GM23338 (cell line): ENCODE data around the gene TUB. TPM values are rescaled to one million over a fixed set of nuclear protein-coding genes. Genes with fewer than 3 reads are reported as not detected.

Experiments used
- ATAC-seq: fragments of 200-7000 bp; cut with Tn5 transposase; 3 replicates; pipeline ENCODE4 v1.9.1; 2020
- DNase-seq: peaks from one replicate; pipeline ENCODE4 v3.0.0-alpha.2; 2015; ENCODE audit warnings: low spot score
- H2AFZ ChIP-seq: fragments of 200-600 bp; sonication (generic); 2 replicates; pipeline ENCODE4 v1.8.0; 2016; ENCODE audit warnings: antibody characterized with exemption, mild to moderate bottlenecking, moderate library complexity
- H3F3A ChIP-seq: fragments of 200-600 bp; sonication (generic); replicated peaks from 2 replicates; pipeline ENCODE4 v1.8.0; 2017; ENCODE audit warnings: antibody characterized with exemption, mixed run types, low read depth
- H3K27ac ChIP-seq: fragments of 200-600 bp; sonication (generic); 2 replicates; pipeline ENCODE4 v1.6.1; 2016; ENCODE audit warnings: low read depth
- H3K27me3 ChIP-seq: fragments of 200-600 bp; sonication (generic); 2 replicates; pipeline ENCODE4 v1.8.0; 2016; ENCODE audit warnings: mild to moderate bottlenecking, mixed run types, moderate library complexity; ENCODE audit not compliant: insufficient read depth
- H3K36me3 ChIP-seq: fragments of 200-600 bp; sonication (generic); 2 replicates; pipeline ENCODE4 v1.8.0; 2016; ENCODE audit warnings: mild to moderate bottlenecking; ENCODE audit not compliant: insufficient read depth
- H3K4me1 ChIP-seq: fragments of 200-600 bp; sonication (generic); 2 replicates; pipeline ENCODE4 v1.8.0; 2016; ENCODE audit warnings: mild to moderate bottlenecking, moderate library complexity; ENCODE audit not compliant: insufficient read depth
- H3K4me2 ChIP-seq: fragments of 200-600 bp; sonication (generic); 2 replicates; pipeline ENCODE4 v1.7.1; 2017; ENCODE audit warnings: mixed run types
- H3K4me3 ChIP-seq: fragments of 200-600 bp; sonication (generic); 2 replicates; pipeline ENCODE4 v1.6.1; 2016; ENCODE audit warnings: mixed run types
- H3K79me2 ChIP-seq: fragments of 200-600 bp; sonication (generic); replicated peaks from 2 replicates; pipeline ENCODE4 v1.8.0; 2017; ENCODE audit warnings: mild to moderate bottlenecking; ENCODE audit not compliant: insufficient read depth
- H3K9me2 ChIP-seq: fragments of 200-600 bp; sonication (generic); 2 replicates; pipeline ENCODE4 v1.8.0; 2017; ENCODE audit not compliant: insufficient read depth
- H4K20me1 ChIP-seq: fragments of 200-600 bp; sonication (generic); replicated peaks from 2 replicates; pipeline ENCODE4 v1.8.0; 2017; ENCODE audit warnings: mild to moderate bottlenecking; ENCODE audit not compliant: insufficient read depth
- H3K27ac Mint-ChIP-seq: 2 replicates; pipeline ENCODE4 v1.8.0; 2020; ENCODE audit warnings: inconsistent platforms, mild to moderate bottlenecking, moderate library complexity, mixed read lengths
- H3K27me3 Mint-ChIP-seq: 3 replicates; pipeline ENCODE4 v1.8.0; 2022; ENCODE audit warnings: low read depth, mild to moderate bottlenecking, moderate library complexity, mixed read lengths, inconsistent platforms; ENCODE audit not compliant: insufficient read depth, poor library complexity
- H3K36me3 Mint-ChIP-seq: 3 replicates; pipeline ENCODE4 v1.8.0; 2021; ENCODE audit warnings: low read depth, mild to moderate bottlenecking, inconsistent platforms, moderate library complexity, mixed read lengths
- H3K4me1 Mint-ChIP-seq: 3 replicates; pipeline ENCODE4 v1.8.0; 2020; ENCODE audit warnings: mild to moderate bottlenecking, inconsistent platforms, mixed read lengths
- H3K4me3 Mint-ChIP-seq: 3 replicates; pipeline ENCODE4 v1.8.0; 2021; ENCODE audit warnings: moderate library complexity, mild to moderate bottlenecking, inconsistent platforms, mixed read lengths
- H3K9me3 Mint-ChIP-seq: 3 replicates; pipeline ENCODE4 v1.8.0; 2020; ENCODE audit warnings: moderate library complexity, mild to moderate bottlenecking, inconsistent platforms, mixed read lengths
- CREB1 ChIP-seq: fragments of 250-450 bp; sonication (Bioruptor Pico); IDR thresholded peaks from 2 replicates; pipeline ENCODE4 v1.5.0; 2020; ENCODE audit warnings: low read depth, mild to moderate bottlenecking, moderate library complexity
- ETS1 ChIP-seq: IDR thresholded peaks from 2 replicates; pipeline ENCODE4 v1.6.1; 2016; ENCODE audit warnings: antibody characterized with exemption
- EZH2 ChIP-seq: fragments of 200-600 bp; sonication (generic); IDR thresholded peaks from one replicate; pipeline ENCODE4 v1.8.0; 2017; ENCODE audit warnings: antibody characterized with exemption, mild to moderate bottlenecking, low read depth; ENCODE audit not compliant: unreplicated experiment
- EZH2phosphoT487 ChIP-seq: fragments of 200-600 bp; sonication (generic); IDR thresholded peaks from one replicate; pipeline ENCODE4 v1.8.1; 2018; ENCODE audit warnings: antibody characterized with exemption; ENCODE audit not compliant: unreplicated experiment
- JUNB ChIP-seq: IDR thresholded peaks from one replicate; pipeline ENCODE4 v1.6.1; 2016; ENCODE audit warnings: antibody characterized with exemption; ENCODE audit not compliant: unreplicated experiment
- NANOG ChIP-seq: IDR thresholded peaks from 2 replicates; pipeline ENCODE4 v1.6.1; 2016; ENCODE audit warnings: antibody characterized with exemption, borderline replicate concordance
- POLR2AphosphoS5 ChIP-seq: IDR thresholded peaks from 2 replicates; pipeline ENCODE4 v1.6.1; 2016; ENCODE audit warnings: antibody characterized with exemption, low read depth
- STAT1 ChIP-seq: IDR thresholded peaks from one replicate; pipeline ENCODE4 v1.6.1; 2016; ENCODE audit warnings: antibody characterized with exemption; ENCODE audit not compliant: unreplicated experiment
- ZNF114 ChIP-seq: fragments of 250-450 bp; sonication (Bioruptor Pico); IDR thresholded peaks from 2 replicates; pipeline ENCODE4 v1.5.0; 2020; ENCODE audit warnings: mild to moderate bottlenecking, moderate library complexity
- ZNF331 ChIP-seq: fragments of 250-450 bp; sonication (Bioruptor Pico); IDR thresholded peaks from 2 replicates; pipeline ENCODE4 v1.5.0; 2020; ENCODE audit warnings: low read depth, mild to moderate bottlenecking, moderate library complexity
- ZNF462 ChIP-seq: fragments of 250-450 bp; sonication (Bioruptor Pico); IDR thresholded peaks from 2 replicates; pipeline ENCODE4 v1.5.0; 2020; ENCODE audit warnings: mild to moderate bottlenecking, moderate library complexity
- polyA plus RNA-seq: library from polyadenylated mRNA; unstranded; fragments of >200 nt; fragmentation: Nextera tagmentation; extraction: Ambion mirVana; gene quantifications from 2 replicates; pipeline ENCODE4 v1.2.1, GENCODE V29; 2016
- total RNA-seq: library from RNA; depleted of rRNA; stranded (reverse); fragments of >200 nt; shearing (Covaris generic); gene quantifications from 2 replicates; pipeline ENCODE4 v1.2.3, GENCODE V29; 2014
- TF ChIP-seq, protein P1 (sequence below), 2 experiments: fragments of 200-600 bp in 1 of 2; sonication (generic) in 1 of 2; conservative IDR thresholded peaks; 2 replicates each; pipeline versions ENCODE4 v1.5.1 to v1.6.1; 2016 to 2017; ENCODE audit warnings: antibody characterized with exemption in 2 of 2, low read depth in 2 of 2, mild to moderate bottlenecking in 2 of 2, moderate library complexity in 1 of 2
- TF ChIP-seq, protein P2 (sequence below): IDR thresholded peaks from one replicate; pipeline ENCODE4 v1.6.1; 2018; ENCODE audit warnings: antibody characterized with exemption; ENCODE audit not compliant: unreplicated experiment

Gene TUB
- total and polyA plus RNA-seq, 2 experiments from 2014 or later, result 5.5 to 30.4 TPM

DNA sequence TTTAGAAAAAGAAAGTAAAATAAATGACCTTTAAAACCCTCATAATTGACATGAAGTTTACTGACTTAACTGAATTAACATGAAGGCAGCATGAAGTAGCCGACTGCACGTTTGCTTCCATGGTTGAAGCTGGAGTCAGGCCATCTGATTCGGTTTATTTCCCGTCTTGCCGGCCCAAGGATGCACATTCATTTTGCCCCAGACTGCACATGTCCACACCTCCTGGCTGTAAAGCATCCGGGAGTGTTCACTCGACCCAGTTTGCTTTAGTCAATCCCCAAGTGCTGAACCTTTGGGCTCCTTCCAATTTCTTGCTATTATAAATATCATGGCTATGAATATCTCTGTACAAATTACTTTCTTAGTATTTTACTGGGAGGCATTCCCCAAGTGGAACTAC, 17.7 kb upstream of the TUB start:
- no peak overlapping the region for H3K4me3 ChIP-seq
- no peak for ATAC-seq
- H4K20me1 ChIP-seq, result no peaks in the 10 kb centered on the region
- H3F3A ChIP-seq, result no peaks in the 10 kb centered on the region
- Mint-ChIP-seq H3K4me3 (no peak overlapping the region), H3K27me3 (peaks cover 2% of the 10 kb centered on the region), H3K27ac (no peak overlapping the region), H3K4me1 (peaks cover 17% of the 10 kb centered on the region), H3K9me3 (no peaks in the 10 kb centered on the region; the same call in 2 of the 3 replicates), H3K36me3 (no peaks in the 10 kb centered on the region)
- TF ChIP-seq JUNB (no peak), ZNF331 (CRISPR knock-in tag) (no peak), EZH2phosphoT487 (no peak), ZNF114 (CRISPR knock-in tag) (no peak), POLR2AphosphoS5 (no peak), EZH2 (no peak), CREB1 (no peak), ETS1 (no peak), NANOG (no peak), STAT1 (no peak), ZNF462 (CRISPR knock-in tag) (no peak)
- TF ChIP-seq, protein P1, sequence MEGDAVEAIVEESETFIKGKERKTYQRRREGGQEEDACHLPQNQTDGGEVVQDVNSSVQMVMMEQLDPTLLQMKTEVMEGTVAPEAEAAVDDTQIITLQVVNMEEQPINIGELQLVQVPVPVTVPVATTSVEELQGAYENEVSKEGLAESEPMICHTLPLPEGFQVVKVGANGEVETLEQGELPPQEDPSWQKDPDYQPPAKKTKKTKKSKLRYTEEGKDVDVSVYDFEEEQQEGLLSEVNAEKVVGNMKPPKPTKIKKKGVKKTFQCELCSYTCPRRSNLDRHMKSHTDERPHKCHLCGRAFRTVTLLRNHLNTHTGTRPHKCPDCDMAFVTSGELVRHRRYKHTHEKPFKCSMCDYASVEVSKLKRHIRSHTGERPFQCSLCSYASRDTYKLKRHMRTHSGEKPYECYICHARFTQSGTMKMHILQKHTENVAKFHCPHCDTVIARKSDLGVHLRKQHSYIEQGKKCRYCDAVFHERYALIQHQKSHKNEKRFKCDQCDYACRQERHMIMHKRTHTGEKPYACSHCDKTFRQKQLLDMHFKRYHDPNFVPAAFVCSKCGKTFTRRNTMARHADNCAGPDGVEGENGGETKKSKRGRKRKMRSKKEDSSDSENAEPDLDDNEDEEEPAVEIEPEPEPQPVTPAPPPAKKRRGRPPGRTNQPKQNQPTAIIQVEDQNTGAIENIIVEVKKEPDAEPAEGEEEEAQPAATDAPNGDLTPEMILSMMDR (conservative IDR thresholded peaks at IDR 0.05; ENCODE audit: low read depth in 2 of 2), result no peak
- TF ChIP-seq, protein P2, sequence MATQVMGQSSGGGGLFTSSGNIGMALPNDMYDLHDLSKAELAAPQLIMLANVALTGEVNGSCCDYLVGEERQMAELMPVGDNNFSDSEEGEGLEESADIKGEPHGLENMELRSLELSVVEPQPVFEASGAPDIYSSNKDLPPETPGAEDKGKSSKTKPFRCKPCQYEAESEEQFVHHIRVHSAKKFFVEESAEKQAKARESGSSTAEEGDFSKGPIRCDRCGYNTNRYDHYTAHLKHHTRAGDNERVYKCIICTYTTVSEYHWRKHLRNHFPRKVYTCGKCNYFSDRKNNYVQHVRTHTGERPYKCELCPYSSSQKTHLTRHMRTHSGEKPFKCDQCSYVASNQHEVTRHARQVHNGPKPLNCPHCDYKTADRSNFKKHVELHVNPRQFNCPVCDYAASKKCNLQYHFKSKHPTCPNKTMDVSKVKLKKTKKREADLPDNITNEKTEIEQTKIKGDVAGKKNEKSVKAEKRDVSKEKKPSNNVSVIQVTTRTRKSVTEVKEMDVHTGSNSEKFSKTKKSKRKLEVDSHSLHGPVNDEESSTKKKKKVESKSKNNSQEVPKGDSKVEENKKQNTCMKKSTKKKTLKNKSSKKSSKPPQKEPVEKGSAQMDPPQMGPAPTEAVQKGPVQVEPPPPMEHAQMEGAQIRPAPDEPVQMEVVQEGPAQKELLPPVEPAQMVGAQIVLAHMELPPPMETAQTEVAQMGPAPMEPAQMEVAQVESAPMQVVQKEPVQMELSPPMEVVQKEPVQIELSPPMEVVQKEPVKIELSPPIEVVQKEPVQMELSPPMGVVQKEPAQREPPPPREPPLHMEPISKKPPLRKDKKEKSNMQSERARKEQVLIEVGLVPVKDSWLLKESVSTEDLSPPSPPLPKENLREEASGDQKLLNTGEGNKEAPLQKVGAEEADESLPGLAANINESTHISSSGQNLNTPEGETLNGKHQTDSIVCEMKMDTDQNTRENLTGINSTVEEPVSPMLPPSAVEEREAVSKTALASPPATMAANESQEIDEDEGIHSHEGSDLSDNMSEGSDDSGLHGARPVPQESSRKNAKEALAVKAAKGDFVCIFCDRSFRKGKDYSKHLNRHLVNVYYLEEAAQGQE, result no peak
- no peak overlapping the region for H3K27ac ChIP-seq
- H3K4me1 ChIP-seq, result peaks cover 5% of the 10 kb centered on the region; the same call in 1 of the 2 replicates
- no peaks in the 10 kb centered on the region for H3K36me3 ChIP-seq
- no peaks in the 10 kb centered on the region for H3K27me3 ChIP-seq
- H2AFZ ChIP-seq, result no peak overlapping the region
- no peaks in the 10 kb centered on the region for H3K79me2 ChIP-seq
- H3K4me2 ChIP-seq, result no peak overlapping the region
- H3K9me2 ChIP-seq, result no peaks in the 10 kb centered on the region
- no peak for DNase-seq
